GM12864 (cell line): Measurements from ENCODE around the gene GH2.
A peak's percentile ranks its signal among the peaks of the same experiment; 100 is the strongest.
"Not testable (repeated sequence)": the region's sequence is repeated elsewhere in the genome, so short reads cannot be mapped to it uniquely, and the experiment has no call there.

Source experiments
- DNase-seq: peaks from one replicate; pipeline ENCODE4 v3.0.0-alpha.2; 2011; ENCODE audit warnings: low read depth
- H3K4me3 ChIP-seq: 2 replicates; pipeline ENCODE4 v1.5.1; 2011; ENCODE audit warnings: mild to moderate bottlenecking, low read depth, low read length, control low read depth
- CTCF ChIP-seq: IDR thresholded peaks from 2 replicates; pipeline ENCODE4 v1.5.1; 2011; ENCODE audit warnings: low read depth, mild to moderate bottlenecking, moderate library complexity, low read length, control low read depth, inconsistent platforms; ENCODE audit errors: missing control alignments

The GH2 gene

GRCh38 chr17:63926164-63926563 is 44.4 kb upstream of the GH2 start:
- no peak for DNase-seq
- no peak for TF ChIP-seq CTCF
- H3K4me3 ChIP-seq = no peak overlapping the region

- TF ChIP-seq CTCF = no peak
- no peak for DNase-seq
- no peak overlapping the region for H3K4me3 ChIP-seq
Observed at GRCh38 chr17:63925615-63926014, 43.9 kb upstream of the GH2 start.

GRCh38 chr17:63922402-63922801 is 40.7 kb upstream of the GH2 start:
- DNase-seq, H3K4me3 ChIP-seq: not testable (repeated sequence)

- not testable (repeated sequence) for H3K4me3 ChIP-seq, DNase-seq
Observed at GRCh38 chr17:63920779-63921178, 39.0 kb upstream of the GH2 start.

- not testable (repeated sequence) for H3K4me3 ChIP-seq
Observed at GRCh38 chr17:63920050-63920449, 38.3 kb upstream of the GH2 start.

GRCh38 chr17:63919311-63919723 is 37.6 kb upstream of the GH2 start:
- peak; percentile 54 for DNase-seq
- TF ChIP-seq CTCF = peak; percentile 99
- no peak overlapping the region for H3K4me3 ChIP-seq

More at GRCh38 chr17:63920050-63920449, 38.3 kb upstream of the GH2 start:
- DNase-seq = not testable (repeated sequence)

GRCh38 chr17:63918789-63919305 is 37.1 kb upstream of the GH2 start, which contains the start of gene GH1:
TSS of gene GH1 (minus strand) at chr17:63918839. CDS start at chr17:63918776, 63 bp downstream.
- not testable (repeated sequence) for H3K4me3 ChIP-seq

GRCh38 chr17:63918305-63918704 is 36.6 kb upstream of the GH2 start:
- no peak overlapping the region for H3K4me3 ChIP-seq
- no peak for DNase-seq
- no peak for TF ChIP-seq CTCF

More at GRCh38 chr17:63918789-63919305, 37.1 kb upstream of the GH2 start, which contains the start of gene GH1:
- DNase-seq = not testable (repeated sequence)

- DNase-seq = no peak
- H3K4me3 ChIP-seq = no peak overlapping the region
- no peak for TF ChIP-seq CTCF
Observed at GRCh38 chr17:63917646-63918045, 35.9 kb upstream of the GH2 start.

GRCh38 chr17:63917206-63917605 is 35.5 kb upstream of the GH2 start:
- DNase-seq = not testable (repeated sequence)

More at GRCh38 chr17:63917206-63917605, 35.5 kb upstream of the GH2 start:
- not testable (repeated sequence) for H3K4me3 ChIP-seq
